BLaER1 (cell line): Measurements from ENCODE around the gene MECR.
"Not testable (repeated sequence)": the region's sequence is repeated elsewhere in the genome, so short reads cannot be mapped to it uniquely, and the experiment has no call there.

Source experiments
- H3K27ac ChIP-seq: shearing (Covaris generic); formaldehyde crosslinking; 2 replicates; pipeline ENCODE4 v1.8.1; 2022
- H3K27me3 ChIP-seq: shearing (Covaris generic); formaldehyde crosslinking; 2 replicates; pipeline ENCODE4 v1.8.1; 2022
- H3K36me3 ChIP-seq: shearing (Covaris generic); formaldehyde crosslinking; 2 replicates; pipeline ENCODE4 v1.8.1; 2022
- H3K4me1 ChIP-seq: shearing (Covaris generic); formaldehyde crosslinking; 2 replicates; pipeline ENCODE4 v1.8.1; 2022
- H3K4me2 ChIP-seq: shearing (Covaris generic); formaldehyde crosslinking; 2 replicates; pipeline ENCODE4 v1.8.1; 2022
- H3K4me3 ChIP-seq: shearing (Covaris generic); formaldehyde crosslinking; 2 replicates; pipeline ENCODE4 v1.8.1; 2022
- H3K9ac ChIP-seq: shearing (Covaris generic); formaldehyde crosslinking; 2 replicates; pipeline ENCODE4 v1.8.1; 2022
- H3K9me3 ChIP-seq: shearing (Covaris generic); formaldehyde crosslinking; 2 replicates; pipeline ENCODE4 v1.8.1; 2022
- H4K20me1 ChIP-seq: shearing (Covaris generic); formaldehyde crosslinking; 2 replicates; pipeline ENCODE4 v1.8.1; 2022
- Cebpa-rat ChIP-seq: shearing (Covaris generic); IDR thresholded peaks from 2 replicates; pipeline ENCODE4 v1.8.1; 2022

MECR gene

DNA sequence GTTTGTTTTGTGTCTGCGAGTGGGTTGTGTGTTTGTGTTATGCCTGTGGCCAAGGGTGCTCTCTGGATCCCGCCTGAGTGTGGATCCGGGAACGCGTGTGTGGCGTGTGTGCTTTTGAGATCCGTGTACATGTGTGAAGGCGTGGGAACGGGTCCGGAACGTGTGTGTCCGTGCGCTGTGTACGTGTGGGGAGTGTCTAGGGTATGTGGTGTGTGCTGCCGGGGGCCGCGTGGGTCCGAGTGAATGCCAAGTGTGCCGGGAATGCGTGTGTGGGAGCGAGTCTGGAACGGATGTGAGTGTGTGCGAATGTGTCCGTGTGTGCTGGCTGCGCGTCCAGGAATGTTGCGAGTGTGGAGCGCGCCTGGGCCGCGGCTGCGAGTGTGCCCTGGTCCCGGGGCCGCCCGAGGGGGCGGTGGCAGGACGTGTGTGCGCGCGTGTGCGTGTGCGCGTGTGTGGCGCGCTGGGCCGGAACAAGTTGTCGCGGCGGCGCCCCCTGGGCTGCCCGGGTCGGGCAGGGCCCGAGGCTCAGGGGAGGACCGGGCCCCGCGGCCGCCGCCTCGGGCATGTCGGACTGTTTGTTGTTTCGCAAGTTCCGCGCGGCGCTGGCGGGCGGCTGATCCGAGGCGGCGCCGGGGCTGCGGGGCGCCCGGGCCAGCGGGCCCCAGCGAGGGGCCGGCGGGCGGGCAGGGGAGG, 6.5 kb upstream of the MECR start:
- H4K20me1 ChIP-seq = peaks cover 36% of the 10 kb centered on the region
- H3K4me2 ChIP-seq = peak overlapping the region; percentile 95
- peak overlapping the region; percentile 68 for H3K4me3 ChIP-seq
- peaks cover 21% of the 10 kb centered on the region for H3K4me1 ChIP-seq
- peaks cover 60% of the 10 kb centered on the region for H3K27me3 ChIP-seq
- TF ChIP-seq Cebpa-rat = no peak
- H3K9me3 ChIP-seq = no peaks in the 10 kb centered on the region
- no peaks in the 10 kb centered on the region for H3K36me3 ChIP-seq
- no peak overlapping the region for H3K27ac ChIP-seq
- no peak overlapping the region; the same call in 1 of the 2 replicates for H3K9ac ChIP-seq

DNA sequence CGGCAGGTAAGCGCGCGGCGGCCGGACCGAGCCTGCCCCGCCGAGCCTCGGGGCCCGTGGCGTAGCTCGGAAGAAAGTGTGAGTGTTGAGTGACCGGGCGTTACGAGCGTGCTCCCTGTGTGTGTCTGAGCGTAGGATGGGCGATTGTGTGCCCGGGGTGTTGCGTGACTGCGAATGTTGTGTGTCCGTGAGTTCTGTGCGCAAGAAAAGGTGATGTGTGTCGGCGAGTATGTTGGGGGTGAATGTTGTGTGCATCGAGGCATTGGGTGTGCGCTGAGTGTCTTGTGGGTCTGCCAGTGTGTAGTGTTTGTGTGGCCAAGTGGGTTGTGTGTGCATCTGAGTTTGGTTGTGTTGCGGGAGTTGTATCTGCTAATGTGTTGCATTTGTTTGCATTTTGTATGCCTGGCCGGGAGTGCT, 6.0 kb upstream of the MECR start:
- H3K4me1 ChIP-seq = peaks cover 21% of the 10 kb centered on the region
- peaks cover 60% of the 10 kb centered on the region for H3K27me3 ChIP-seq
- H4K20me1 ChIP-seq = peaks cover 36% of the 10 kb centered on the region
- peak overlapping the region; percentile 68 for H3K4me3 ChIP-seq
- no peak overlapping the region; the same call in 1 of the 2 replicates for H3K9ac ChIP-seq
- no peaks in the 10 kb centered on the region for H3K36me3 ChIP-seq
- H3K4me2 ChIP-seq = peak overlapping the region; percentile 95
- TF ChIP-seq Cebpa-rat = no peak
- H3K9me3 ChIP-seq = no peaks in the 10 kb centered on the region
- H3K27ac ChIP-seq = no peak overlapping the region

DNA sequence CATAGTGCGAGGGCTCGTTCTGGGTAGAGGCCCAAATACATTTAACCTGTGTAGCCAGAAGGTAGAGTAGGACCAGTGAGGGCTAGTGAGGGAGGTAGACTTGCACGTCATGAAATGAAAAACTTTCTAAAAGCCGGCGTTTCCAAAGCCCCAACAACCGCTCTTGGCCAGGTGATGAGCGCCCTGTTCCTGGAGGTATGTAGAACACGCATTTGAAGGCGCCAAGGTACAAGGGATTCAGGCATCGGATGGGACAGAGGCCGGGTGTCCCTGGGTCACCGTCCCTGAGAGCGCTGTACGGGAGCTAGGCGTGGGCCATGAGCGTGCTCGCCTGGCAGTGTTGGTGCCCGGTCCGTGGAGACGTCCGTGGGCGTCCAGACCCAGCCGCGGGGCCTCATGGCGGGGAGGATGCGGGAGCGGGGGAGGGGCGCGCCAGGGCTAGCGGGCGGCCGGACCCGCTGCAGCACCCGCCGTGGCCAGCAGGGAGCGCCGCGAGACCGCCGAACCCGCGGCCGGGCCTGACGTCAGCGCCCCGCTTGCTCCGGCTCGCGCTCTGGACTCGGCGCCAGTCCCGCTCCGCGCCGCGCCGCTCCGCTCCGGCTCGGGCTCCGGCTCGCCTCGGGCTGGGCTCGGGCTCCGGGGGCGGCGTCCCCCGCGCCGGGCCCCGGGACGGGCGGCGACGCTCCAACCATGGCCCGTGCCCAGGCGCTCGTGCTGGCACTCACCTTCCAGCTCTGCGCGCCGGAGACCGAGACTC, 5.4 kb upstream of the MECR start, which contains the start of gene PTPRU:
PTPRU (plus strand) TSS at position 568 of the 757 bp plus-strand sequence; CDS start at position 691, 123 bp downstream.
- H4K20me1 ChIP-seq = peaks cover 36% of the 10 kb centered on the region
- H3K9me3 ChIP-seq = no peaks in the 10 kb centered on the region
- no peak for TF ChIP-seq Cebpa-rat
- no peak within 1 kb of the TSS for H3K27ac ChIP-seq
- peak within 1 kb of the TSS; percentile 68 for H3K4me3 ChIP-seq
- peak within 1 kb of the TSS; percentile 95 for H3K4me2 ChIP-seq
- no peaks in the 10 kb centered on the region for H3K36me3 ChIP-seq
- H3K4me1 ChIP-seq = peaks cover 24% of the 10 kb centered on the region
- peaks cover 60% of the 10 kb centered on the region for H3K27me3 ChIP-seq
- no peak within 1 kb of the TSS; the same call in none of the 2 replicates for H3K9ac ChIP-seq

DNA sequence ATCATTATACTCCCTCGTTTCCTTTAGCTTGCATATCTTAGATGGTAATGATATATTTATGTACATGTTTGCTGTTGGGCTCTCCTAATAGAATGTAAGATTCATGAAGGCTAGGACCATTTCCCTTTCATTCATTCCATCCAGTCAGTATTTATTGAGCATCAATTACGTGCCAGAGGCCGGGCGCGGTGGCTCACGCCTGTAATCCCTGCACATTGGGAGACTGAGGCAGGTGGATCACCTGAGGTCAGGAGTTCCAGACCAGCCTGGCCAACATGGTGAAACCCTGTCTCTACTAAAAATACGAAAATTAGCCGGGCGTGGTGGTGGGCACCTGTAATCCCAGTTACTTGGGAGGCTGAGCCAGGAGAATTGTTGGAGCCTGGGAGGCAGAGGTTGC, 4.1 kb upstream of the MECR start:
- peaks cover 53% of the 10 kb centered on the region for H3K27me3 ChIP-seq

DNA sequence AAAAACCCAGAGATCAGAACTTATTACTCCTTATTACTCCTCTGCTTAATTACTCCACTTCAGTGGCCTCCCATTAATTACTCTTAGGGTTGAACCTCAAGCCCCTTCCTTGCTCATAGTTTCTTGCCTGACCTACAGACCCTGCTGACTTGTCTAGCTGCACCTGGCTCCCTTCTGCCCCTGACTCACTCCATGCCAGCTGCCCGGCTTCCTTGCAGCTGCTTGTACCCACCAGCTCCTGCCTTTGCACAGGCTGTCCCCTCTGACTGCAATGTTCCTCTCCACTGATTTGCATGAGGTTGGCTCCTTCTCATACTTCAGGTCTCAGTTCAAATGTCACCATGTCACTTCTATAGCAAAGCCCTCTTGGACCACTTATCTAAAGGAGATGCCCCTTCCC, 3.7 kb upstream of the MECR start:
- TF ChIP-seq Cebpa-rat = no peak

More for the DNA sequence above, 4.1 kb upstream of the MECR start:
- H3K4me3 ChIP-seq, H3K4me2 ChIP-seq, H3K27ac ChIP-seq, H3K9ac ChIP-seq, H3K36me3 ChIP-seq, H3K9me3 ChIP-seq: not testable (repeated sequence)
- H4K20me1 ChIP-seq = peaks cover 35% of the 10 kb centered on the region
- peaks cover 31% of the 10 kb centered on the region for H3K4me1 ChIP-seq

DNA sequence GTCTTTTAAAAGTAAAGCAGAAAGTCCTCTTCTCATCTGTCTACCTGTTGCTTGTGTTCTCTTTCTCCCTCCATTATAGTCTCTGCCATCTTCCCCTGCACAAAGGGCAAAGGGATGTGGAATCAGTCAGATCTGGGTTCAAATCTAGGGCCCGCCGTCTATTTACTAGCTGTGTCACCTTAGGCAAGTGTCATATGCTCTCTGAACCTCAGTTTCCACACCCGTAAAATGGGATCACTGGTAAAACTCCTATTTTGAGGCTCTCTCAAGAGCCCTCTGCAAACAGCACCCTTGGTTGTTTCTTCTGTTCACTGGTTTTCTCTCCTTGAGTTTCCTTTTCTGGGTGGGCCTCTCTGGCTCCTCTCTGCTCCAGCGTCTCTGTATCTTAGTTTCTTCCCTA, 3.0 kb upstream of the MECR start:
- H3K4me3 ChIP-seq = no peak overlapping the region
- H3K27me3 ChIP-seq = peaks cover 41% of the 10 kb centered on the region
- no peak overlapping the region for H3K9ac ChIP-seq
- H3K36me3 ChIP-seq = no peaks in the 10 kb centered on the region
- TF ChIP-seq Cebpa-rat = no peak
- no peak overlapping the region for H3K27ac ChIP-seq
- peaks cover 38% of the 10 kb centered on the region for H3K4me1 ChIP-seq
- no peak overlapping the region for H3K4me2 ChIP-seq
- peaks cover 23% of the 10 kb centered on the region for H4K20me1 ChIP-seq
- H3K9me3 ChIP-seq = no peaks in the 10 kb centered on the region

More for the DNA sequence above, 3.7 kb upstream of the MECR start:
- Histone ChIP-seq H3K4me1 (peaks cover 35% of the 10 kb centered on the region), H3K36me3 (no peaks in the 10 kb centered on the region), H4K20me1 (peaks cover 31% of the 10 kb centered on the region), H3K27ac (no peak overlapping the region), H3K27me3 (peaks cover 49% of the 10 kb centered on the region), H3K4me2 (no peak overlapping the region), H3K9ac (no peak overlapping the region), H3K4me3 (no peak overlapping the region), H3K9me3 (no peaks in the 10 kb centered on the region)

DNA sequence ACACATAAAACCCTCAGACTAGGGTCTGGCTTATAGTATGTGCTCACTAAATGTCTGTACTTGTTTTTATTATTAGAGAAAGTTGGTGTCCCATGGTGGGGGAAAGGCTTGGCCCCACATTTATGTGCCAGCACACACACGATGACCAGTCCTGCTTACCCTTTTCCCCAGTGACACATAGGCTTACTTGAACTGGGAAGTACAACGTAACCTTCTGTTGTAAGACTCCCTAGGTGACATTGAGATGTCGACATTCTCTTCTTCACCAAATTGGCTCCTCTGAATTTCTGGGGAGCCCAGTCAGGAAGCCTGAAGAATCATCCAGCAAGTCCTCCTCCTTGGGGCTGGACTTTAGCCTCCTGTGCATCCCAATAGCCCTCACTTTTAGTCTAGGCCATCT, 1.7 kb upstream of the MECR start:
- H3K4me2 ChIP-seq = no peak overlapping the region
- H3K9me3 ChIP-seq = no peaks in the 10 kb centered on the region
- peaks cover 28% of the 10 kb centered on the region for H3K4me1 ChIP-seq
- no peak overlapping the region for H3K4me3 ChIP-seq
- H3K9ac ChIP-seq = no peak overlapping the region
- 0 out of 2 replicates have a peak, but pooled peaks cover 5% of the 10 kb centered on the region for H3K36me3 ChIP-seq
- peaks cover 16% of the 10 kb centered on the region for H4K20me1 ChIP-seq
- no peak overlapping the region for H3K27ac ChIP-seq
- peaks cover 28% of the 10 kb centered on the region for H3K27me3 ChIP-seq
- no peak for TF ChIP-seq Cebpa-rat

DNA sequence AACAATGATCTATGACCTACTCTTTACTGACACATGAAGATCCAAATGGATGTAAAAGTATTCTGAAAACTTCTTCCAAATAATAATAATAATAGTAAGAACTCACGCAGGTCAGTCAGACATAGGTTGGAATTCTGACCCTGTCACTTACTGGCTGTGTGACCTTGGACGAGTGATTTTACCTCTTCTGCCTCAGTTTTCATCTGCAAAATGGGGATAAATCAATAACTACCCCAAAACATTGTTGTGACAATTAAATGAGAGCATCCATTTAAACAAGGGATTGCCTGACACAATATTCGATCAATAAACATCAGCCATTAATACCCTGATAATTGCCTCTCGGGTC, 556 bp downstream of the MECR start:
- Histone ChIP-seq H3K9ac (peak overlapping the region; percentile 83), H3K27me3 (peaks cover 6% of the 10 kb centered on the region; the same call in 1 of the 2 replicates), H3K27ac (peak overlapping the region; percentile 66), H3K9me3 (no peaks in the 10 kb centered on the region), H3K4me1 (peaks cover 17% of the 10 kb centered on the region), H3K4me2 (peak overlapping the region; percentile 81), H4K20me1 (peaks cover 25% of the 10 kb centered on the region; the same call in 1 of the 2 replicates), H3K4me3 (peak overlapping the region; percentile 81), H3K36me3 (peaks cover 11% of the 10 kb centered on the region)
- TF ChIP-seq Cebpa-rat = no peak

DNA sequence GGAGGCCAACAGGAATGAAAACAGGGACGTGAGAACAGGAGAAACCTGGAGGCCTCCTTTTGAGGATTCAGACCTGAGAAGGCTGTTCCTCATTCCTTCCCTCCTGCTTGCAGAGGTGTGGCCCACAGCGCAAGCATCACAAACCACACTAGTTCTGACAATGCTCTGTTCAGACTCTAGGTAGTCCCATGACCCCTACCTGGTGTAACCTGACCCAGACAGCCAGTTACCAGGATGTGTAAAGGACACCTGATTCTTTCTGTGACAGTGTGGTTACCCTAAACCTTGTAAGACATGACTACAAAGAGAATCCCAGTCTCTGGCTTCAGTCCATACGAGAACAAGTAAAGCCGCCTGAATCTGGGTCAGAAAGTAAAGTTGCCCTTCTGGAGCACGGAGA, 3.2 kb downstream of the MECR start:
- H3K9ac ChIP-seq = no peak overlapping the region

DNA sequence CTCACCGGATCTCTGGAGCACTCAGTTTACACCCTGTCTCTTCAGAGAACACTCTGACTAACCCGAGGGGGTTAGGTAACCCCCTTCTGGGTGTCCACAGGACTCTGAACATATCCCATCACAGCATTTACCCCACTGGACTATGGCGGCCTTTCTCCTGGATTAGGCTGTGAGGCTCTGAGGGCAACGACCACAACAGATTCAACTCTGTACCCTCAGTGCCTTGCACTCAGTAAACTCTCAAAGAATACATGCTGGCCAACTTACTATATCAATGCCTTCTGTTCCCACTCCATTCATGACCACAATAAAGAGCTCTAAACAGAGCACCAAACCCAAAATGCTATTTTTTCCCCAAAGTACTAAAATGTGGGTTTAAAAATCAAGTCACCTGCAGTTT, 5.4 kb downstream of the MECR start:
- H3K27ac ChIP-seq = no peak overlapping the region
- no peaks in the 10 kb centered on the region for H3K9me3 ChIP-seq
- H3K9ac ChIP-seq = no peak overlapping the region
- H3K4me2 ChIP-seq = no peak overlapping the region
- H3K27me3 ChIP-seq = no peaks in the 10 kb centered on the region
- H4K20me1 ChIP-seq = peaks cover 70% of the 10 kb centered on the region
- peaks cover 48% of the 10 kb centered on the region for H3K36me3 ChIP-seq
- no peak for TF ChIP-seq Cebpa-rat
- peaks cover 11% of the 10 kb centered on the region for H3K4me1 ChIP-seq
- no peak overlapping the region for H3K4me3 ChIP-seq

More for the DNA sequence above, 3.2 kb downstream of the MECR start:
- no peak overlapping the region for H3K4me3 ChIP-seq
- H3K9me3 ChIP-seq = no peaks in the 10 kb centered on the region
- H3K27ac ChIP-seq = no peak overlapping the region
- no peaks in the 10 kb centered on the region for H3K27me3 ChIP-seq
- H3K4me2 ChIP-seq = no peak overlapping the region
- no peak for TF ChIP-seq Cebpa-rat
- H3K36me3 ChIP-seq = peaks cover 37% of the 10 kb centered on the region
- H3K4me1 ChIP-seq = peaks cover 17% of the 10 kb centered on the region
- peaks cover 51% of the 10 kb centered on the region for H4K20me1 ChIP-seq
